Adrenal gland (tissue), 12 donors: ENCODE data around the gene QPCT. TPM values are rescaled to one million over a fixed set of nuclear protein-coding genes. Genes with fewer than 3 reads are reported as not detected.
A peak's percentile ranks its signal among the peaks of the same experiment; 100 is the strongest.

Experiments
- DNase-seq, 7 donors: peaks; one replicate each; pipeline ENCODE4 v3.0.0-alpha.2; 2019 to 2020
- H3K27ac ChIP-seq, 5 donors: fragments of 200-600 bp; sonication (generic) in 4 of 5; 1 replicate in 3 of 5; 2 replicates in 2 of 5; pipeline versions ENCODE4 v1.5.1 to v1.8.0; 2016 to 2020; ENCODE audit warnings: mild to moderate bottlenecking in 1 of 5
- H3K27me3 ChIP-seq: fragments of 200-600 bp; 2 replicates; pipeline ENCODE4 v1.8.0; 2021
- H3K36me3 ChIP-seq, 2 donors: fragments of 200-600 bp; replicated peaks in 1 of 2; 1 replicate in 1 of 2; 2 replicates in 1 of 2; pipeline versions ENCODE4 v1.5.1 to v1.8.0; 2018 to 2022
- H3K4me1 ChIP-seq, 2 donors: fragments of 200-600 bp; replicated peaks in 1 of 2; 1 replicate in 1 of 2; 2 replicates in 1 of 2; pipeline versions ENCODE4 v1.5.1 to v1.8.0; 2018 to 2021
- H3K4me3 ChIP-seq, 4 donors: fragments of 200-600 bp; sonication (generic) in 3 of 4; one replicate each; pipeline ENCODE4 v1.5.1; 2016 to 2018
- H3K9me3 ChIP-seq, 3 donors: fragments of 200-600 bp; sonication (generic) in 1 of 3; replicated peaks in 1 of 3; 1 replicate in 2 of 3; 2 replicates in 1 of 3; pipeline versions ENCODE4 v1.5.1 to v1.8.0; 2016 to 2021
- CTCF ChIP-seq, 6 experiments: fragments of 450-650 bp in 4 of 6; fragments of 200-600 bp in 2 of 6; sonication (generic) in 1 of 6; IDR thresholded peaks; 1 replicate in 5 of 6; 2 replicates in 1 of 6; pipeline versions ENCODE4 v1.5.1 to v1.8.0; 2016 to 2021; ENCODE audit warnings: antibody characterized with exemption in 6 of 6, mild to moderate bottlenecking in 2 of 6, moderate library complexity in 1 of 6
- POLR2A ChIP-seq, 2 donors: fragments of 450-650 bp; IDR thresholded peaks; one replicate each; pipeline ENCODE4 v1.6.1; 2017; ENCODE audit warnings: antibody characterized with exemption in 2 of 2, mild to moderate bottlenecking in 2 of 2, moderate library complexity in 1 of 2
- WGBS, 4 donors: extraction: QIAGEN DNeasy Blood & Tissue Kit in 2 of 4; methylation state at CpG; one replicate each; pipeline versions ENCODE4 v1.1.5 to v1.1.7; 2013 to 2017; 5-methylcytosine and 5-hydroxymethylcytosine counted together
- intact Hi-C, 2 donors: fragments of 100-400 bp; cut with DNase I; formaldehyde crosslinking; loops; one replicate each; pipeline versions ENCODE4 v1.14.1 to v1.15.0; 2022 to 2023
- polyA plus RNA-seq, 3 donors: library from polyadenylated mRNA; stranded (reverse); fragments of 200-250 nt in 2 of 3; fragments of 350-450 nt in 1 of 3; fragmentation: Illumina TruSeq in 1 of 3; extraction: RNeasy Lipid Tissue Mini Kit (QIAGEN cat#74804) in 1 of 3; gene quantifications; one replicate each; pipeline ENCODE4 v1.2.3, GENCODE V29; 2013 to 2014
- total RNA-seq, 9 donors: library from RNA; depleted of rRNA in 4 of 9; stranded (reverse); fragments of >200 nt in 4 of 9; fragments of 120-200 nt in 1 of 9; fragmentation: NEBNext Ultra II Directional in 1 of 9; extraction: Animal tissue kit (Norgen Biotek cat#: 25700) in 1 of 9; gene quantifications; one replicate each; pipeline versions ENCODE4 v1.1.0 to v1.2.4, GENCODE V29; 2013 to 2023
- donor health status: healthy with polysubstance abuse.
- donor health status: Bipolar disorder and iron deficiency.
- donor health status: DM: yes; HTN: yes; CAD: no.
- donor health status: DM: no; HTN: no; CAD: no.
- donor health status: DM: no; HTN: no; CAD: no.
- donor health status: DM: yes; HTN: yes; CAD: no.

The QPCT gene
- total and polyA plus RNA-seq, 12 donors, result 30.6 to 746 (median 192) TPM

- intact Hi-C loops, result no loop called here
- peak overlapping the region in 1 of 5 donors; percentile 89 for H3K27ac ChIP-seq
- no peaks in the 10 kb centered on the region for H3K36me3 ChIP-seq
- H3K27me3 ChIP-seq, result no peaks in the 10 kb centered on the region
- no peaks in the 10 kb centered on the region for H3K9me3 ChIP-seq
- no peak overlapping the region for H3K4me3 ChIP-seq
- H3K4me1 ChIP-seq, result peaks cover 9 to 25% of the 10 kb centered on the region in 2 donors
- WGBS, 4 donors, result 83 to 92% (median 85%) methylated on average over 7 of the region's 7 CpGs
- no peak for DNase-seq
- TF ChIP-seq POLR2A (IDR thresholded peaks at IDR 0.05) (no peak), CTCF (IDR thresholded peaks at IDR 0.05) (no peak)
Measured at GRCh38 chr2:37342591-37343220, 1.7 kb upstream of the QPCT start.

GRCh38 chr2:37343537-37344434 lies 644 bp upstream of the QPCT start:
- intact Hi-C loops, result no loop called here
- peak in 6 of 7 donors; percentile 45 to 62 (median 59) for DNase-seq
- no peaks in the 10 kb centered on the region for H3K9me3 ChIP-seq
- no peaks in the 10 kb centered on the region for H3K27me3 ChIP-seq
- peak overlapping the region in 2 of 4 donors; percentile 59 to 73 for H3K4me3 ChIP-seq
- peaks cover 9 to 25% of the 10 kb centered on the region in 2 donors for H3K4me1 ChIP-seq
- 75 to 77% (median 76%) methylated on average over 7 of the region's 7 CpGs for WGBS, 4 donors
- peak overlapping the region; percentile 23 to 91 (median 75) for H3K27ac ChIP-seq
- no peak for TF ChIP-seq POLR2A (IDR thresholded peaks at IDR 0.05)
- TF ChIP-seq CTCF (IDR thresholded peaks at IDR 0.05), result peak in 5 of 6 experiments; percentile 35 to 48 (median 39)
- H3K36me3 ChIP-seq, result no peaks in the 10 kb centered on the region

DNA sequence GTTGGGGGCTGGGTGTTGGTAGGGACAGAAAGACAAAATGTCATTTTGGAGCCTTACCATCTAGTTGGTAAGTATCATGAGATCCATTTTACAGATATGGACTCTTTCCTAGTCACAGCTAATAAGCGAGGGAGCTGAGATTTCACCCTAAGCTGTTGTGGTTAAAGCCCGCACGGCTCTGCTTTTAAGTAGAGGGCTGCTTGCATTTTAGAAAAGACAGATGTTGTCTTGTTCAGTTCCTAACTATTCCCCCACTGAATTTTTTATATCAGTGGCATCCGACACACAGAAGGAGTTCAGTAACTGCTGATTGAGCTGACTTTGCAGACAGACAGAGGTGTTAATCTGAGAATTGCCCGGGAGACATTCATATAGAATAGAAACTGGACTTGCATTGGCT lies 3.7 kb downstream of the QPCT start:
- H3K27me3 ChIP-seq, result no peaks in the 10 kb centered on the region
- DNase-seq, result no peak
- H3K27ac ChIP-seq, result peak overlapping the region in 1 of 5 donors; percentile 40
- no peaks in the 10 kb centered on the region for H3K36me3 ChIP-seq
- peaks cover 9 to 29% of the 10 kb centered on the region in 2 donors for H3K4me1 ChIP-seq
- no peaks in the 10 kb centered on the region for H3K9me3 ChIP-seq
- intact Hi-C loops, result no loop called here
- H3K4me3 ChIP-seq, result no peak overlapping the region
- TF ChIP-seq CTCF (IDR thresholded peaks at IDR 0.05) (no peak), POLR2A (IDR thresholded peaks at IDR 0.05) (no peak)
- WGBS, 4 donors, result 88 to 92% (median 90%) methylated on average over 5 of the region's 5 CpGs

- intact Hi-C loops, result no loop called here
- Histone ChIP-seq H3K27me3 (no peaks in the 10 kb centered on the region), H3K9me3 (no peaks in the 10 kb centered on the region), H3K4me3 (no peak overlapping the region), H3K36me3 (no peaks in the 10 kb centered on the region), H3K4me1 (peaks cover 0 to 19% of the 10 kb centered on the region in 2 donors), H3K27ac (peak overlapping the region in 1 of 5 donors; percentile 40)
- WGBS, 4 donors, result 44 to 67% (median 58%) methylated on average over 3 of the region's 3 CpGs
- DNase-seq, result no peak
- TF ChIP-seq CTCF (IDR thresholded peaks at IDR 0.05), result no peak
- no peak for TF ChIP-seq POLR2A (IDR thresholded peaks at IDR 0.05)
Measured at GRCh38 chr2:37349231-37349860, 4.9 kb downstream of the QPCT start.
